ENCODE results near the gene C1orf52. TPM values are rescaled to one million over a fixed set of nuclear protein-coding genes. Genes with fewer than 3 reads are reported as not detected.

The C1orf52 gene
- total RNA-seq, 3 donors from 2014 or later = 11.6 to 21.6 (median 15.0) TPM

- TF ChIP-seq POLR2A (IDR thresholded peaks at IDR 0.05) (no peak), CTCF (IDR thresholded peaks at IDR 0.05) (no peak), POLR2AphosphoS5 (IDR thresholded peaks at IDR 0.05) (no peak)
- peak overlapping the region; percentile 62 to 75 (median 74) for H3K4me3 ChIP-seq
- H3K27ac ChIP-seq = peak overlapping the region; percentile 93 to 94
- no peaks in the 10 kb centered on the region for H3K9me3 ChIP-seq
- no peak for DNase-seq (ENCODE audit: low spot score in 2 of 2)
- H3K36me3 ChIP-seq = no peaks in the 10 kb centered on the region
- intact Hi-C loops (cut with DNase I; ENCODE audit: low total_unique reads) = no loop called here
- H3K27me3 ChIP-seq = no peaks in the 10 kb centered on the region
- H3K4me1 ChIP-seq = no peaks in the 10 kb centered on the region
These were observed 57.2 kb downstream of the C1orf52 start for GRCh38 chr1:85202092-85202863.

- H3K4me1 ChIP-seq = no peaks in the 10 kb centered on the region
- H3K27me3 ChIP-seq = no peaks in the 10 kb centered on the region
- H3K9me3 ChIP-seq = no peaks in the 10 kb centered on the region
- no peaks in the 10 kb centered on the region for H3K36me3 ChIP-seq
- peak; percentile 62 to 75 for DNase-seq (ENCODE audit: low spot score in 2 of 2)
- TF ChIP-seq POLR2AphosphoS5 (IDR thresholded peaks at IDR 0.05) (peak in 2 of 3 donors; percentile 13 to 38), CTCF (IDR thresholded peaks at IDR 0.05) (peak in 1 of 3 donors; percentile 5), POLR2A (IDR thresholded peaks at IDR 0.05) (peak; percentile 33)
- intact Hi-C loops (cut with DNase I; ENCODE audit: low total_unique reads) = no loop called here
- peak overlapping the region; percentile 62 to 75 (median 74) for H3K4me3 ChIP-seq
- peak overlapping the region; percentile 93 to 94 for H3K27ac ChIP-seq
These were observed 57.9 kb downstream of the C1orf52 start for GRCh38 chr1:85201340-85202091.

GRCh38 chr1:85200463-85201339 is 58.8 kb downstream of the C1orf52 start, which contains the start of gene SYDE2:
TSS of gene SYDE2 (minus strand) at chr1:85201016. CDS start at chr1:85200996, 20 bp downstream.
- peak; percentile 46 to 60 (median 49) for TF ChIP-seq POLR2AphosphoS5 (IDR thresholded peaks at IDR 0.05)
- TF ChIP-seq CTCF (IDR thresholded peaks at IDR 0.05) = no peak
- TF ChIP-seq POLR2A (IDR thresholded peaks at IDR 0.05) = peak; percentile 64
- DNase-seq (ENCODE audit: low spot score in 2 of 2) = peak; percentile 48 to 67
- no peaks in the 10 kb centered on the region for H3K4me1 ChIP-seq
- H3K27me3 ChIP-seq = no peaks in the 10 kb centered on the region
- intact Hi-C loops (cut with DNase I; ENCODE audit: low total_unique reads) = no loop called here
- peak within 1 kb of the TSS; percentile 93 to 94 for H3K27ac ChIP-seq
- peak within 1 kb of the TSS; percentile 62 to 75 (median 74) for H3K4me3 ChIP-seq
- no peaks in the 10 kb centered on the region for H3K36me3 ChIP-seq
- H3K9me3 ChIP-seq = no peaks in the 10 kb centered on the region

Other genes with a start within 250 kb of the C1orf52 start
- 10 to 100 TPM in 1 of 3 donors, 1 to 10 TPM in 2; 2.9 to 13.6 (median 3.2) TPM for gene MCOLN3, start 211.2 kb downstream of the C1orf52 start, total RNA-seq
- gene SYDE2, start 58.6 kb downstream of the C1orf52 start, total RNA-seq = 10 to 100 TPM; 10.6 to 26.5 (median 15.4) TPM
- gene BCL10, start 17.0 kb upstream of the C1orf52 start, total RNA-seq = 10 to 100 TPM; 16.5 to 23.6 (median 17.7) TPM
- gene DDAH1, start 205.5 kb upstream of the C1orf52 start, total RNA-seq = 10 to 100 TPM in 2 of 3 donors, 1 to 10 TPM in 1; 9.3 to 24.3 (median 23.9) TPM